ENCODE data around the gene GKAP1.
"Not testable (repeated sequence)": the region's sequence is repeated elsewhere in the genome, so short reads cannot be mapped to it uniquely, and the experiment has no call there.

GKAP1 gene

DNA sequence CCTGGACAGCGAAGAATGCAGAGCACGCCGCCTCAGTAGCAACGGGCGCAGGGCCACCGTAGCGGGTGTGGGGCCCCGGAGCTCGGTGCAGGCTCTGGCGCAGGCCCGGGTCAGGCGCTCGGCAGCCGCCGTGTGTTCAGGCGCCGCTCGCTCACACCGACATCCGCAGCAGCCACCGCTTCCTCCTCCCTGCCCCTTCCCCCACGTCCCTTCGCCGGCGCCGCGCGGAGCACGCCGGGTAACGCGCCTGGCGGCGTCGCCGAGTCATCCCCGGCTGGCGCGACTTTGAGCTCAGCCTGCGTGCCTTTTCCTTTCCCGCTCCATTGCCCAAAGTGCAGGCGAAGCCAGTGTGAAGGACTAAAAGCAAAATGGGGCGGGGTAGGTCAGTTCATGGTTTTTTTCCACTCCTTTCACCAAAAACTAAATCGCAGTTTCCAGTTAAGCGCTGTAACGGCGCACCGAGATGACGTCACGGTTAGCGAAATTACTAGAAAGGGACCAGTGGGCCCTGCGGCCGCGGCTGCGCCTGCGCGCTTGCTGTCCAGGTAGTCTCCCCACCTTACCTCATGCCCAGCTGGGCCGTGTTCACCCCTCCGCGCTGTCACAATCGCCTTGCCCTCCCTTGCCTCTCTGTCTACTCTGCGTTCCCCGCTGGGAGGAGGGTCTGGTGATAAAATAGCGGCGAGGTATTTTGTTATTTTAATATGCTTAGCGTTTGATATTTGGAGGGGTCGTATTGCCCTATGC is 109.6 kb downstream of the GKAP1 start, which contains the start of gene UBQLN1:
TSS of gene UBQLN1 (minus strand) at position 191 of the 747 bp plus-strand sequence. CDS start 279 bp downstream, outside the sequence.
- H3K9ac ChIP-seq: peak within 1 kb of the TSS; percentile 87
- no peaks in the 10 kb centered on the region for H3K36me3 ChIP-seq (ENCODE audit: control insufficient read depth, insufficient read depth, low read length)
- peak within 1 kb of the TSS; percentile 81 for H3K4me3 ChIP-seq (ENCODE audit: low read depth, low read length)
- TF ChIP-seq, protein P1, sequence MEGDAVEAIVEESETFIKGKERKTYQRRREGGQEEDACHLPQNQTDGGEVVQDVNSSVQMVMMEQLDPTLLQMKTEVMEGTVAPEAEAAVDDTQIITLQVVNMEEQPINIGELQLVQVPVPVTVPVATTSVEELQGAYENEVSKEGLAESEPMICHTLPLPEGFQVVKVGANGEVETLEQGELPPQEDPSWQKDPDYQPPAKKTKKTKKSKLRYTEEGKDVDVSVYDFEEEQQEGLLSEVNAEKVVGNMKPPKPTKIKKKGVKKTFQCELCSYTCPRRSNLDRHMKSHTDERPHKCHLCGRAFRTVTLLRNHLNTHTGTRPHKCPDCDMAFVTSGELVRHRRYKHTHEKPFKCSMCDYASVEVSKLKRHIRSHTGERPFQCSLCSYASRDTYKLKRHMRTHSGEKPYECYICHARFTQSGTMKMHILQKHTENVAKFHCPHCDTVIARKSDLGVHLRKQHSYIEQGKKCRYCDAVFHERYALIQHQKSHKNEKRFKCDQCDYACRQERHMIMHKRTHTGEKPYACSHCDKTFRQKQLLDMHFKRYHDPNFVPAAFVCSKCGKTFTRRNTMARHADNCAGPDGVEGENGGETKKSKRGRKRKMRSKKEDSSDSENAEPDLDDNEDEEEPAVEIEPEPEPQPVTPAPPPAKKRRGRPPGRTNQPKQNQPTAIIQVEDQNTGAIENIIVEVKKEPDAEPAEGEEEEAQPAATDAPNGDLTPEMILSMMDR (IDR thresholded peaks at IDR 0.05): no peak
- peak within 1 kb of the TSS; percentile 73 for H3K4me2 ChIP-seq (ENCODE audit: low read length)
- H3K27me3 ChIP-seq (ENCODE audit: control insufficient read depth, insufficient read depth, low read length): no peaks in the 10 kb centered on the region
- H3K27ac ChIP-seq: peak within 1 kb of the TSS; percentile 99
- H2AFZ ChIP-seq: peak within 1 kb of the TSS; percentile 87
- no peaks in the 10 kb centered on the region for H3K4me1 ChIP-seq
- no peaks in the 10 kb centered on the region for H3K9me3 ChIP-seq (ENCODE audit: control insufficient read depth, low read length)
- H3K79me2 ChIP-seq: peaks cover 26% of the 10 kb centered on the region

DNA sequence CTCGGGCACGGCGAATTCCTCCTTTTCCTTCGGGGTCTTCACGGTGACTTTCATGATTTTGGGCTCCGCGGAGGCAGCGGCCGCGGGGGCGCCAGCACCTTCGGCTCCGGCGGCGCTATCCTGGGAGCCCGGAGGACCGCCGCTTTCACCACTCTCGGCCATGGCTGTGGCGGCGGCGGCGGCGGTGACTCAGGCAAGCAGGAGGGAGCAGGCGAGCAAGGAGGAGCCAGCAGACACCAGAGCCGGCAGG is 110.1 kb downstream of the GKAP1 start:
- Histone ChIP-seq H3K36me3 (ENCODE audit: control insufficient read depth, insufficient read depth, low read length) (no peaks in the 10 kb centered on the region), H3K79me2 (peaks cover 26% of the 10 kb centered on the region), H3K4me3 (ENCODE audit: low read depth, low read length) (peak overlapping the region; percentile 81), H3K27ac (peak overlapping the region; percentile 99), H3K27me3 (ENCODE audit: control insufficient read depth, insufficient read depth, low read length) (no peaks in the 10 kb centered on the region), H2AFZ (peak overlapping the region; percentile 87), H3K9me3 (ENCODE audit: control insufficient read depth, low read length) (no peaks in the 10 kb centered on the region), H3K4me1 (no peaks in the 10 kb centered on the region), H3K4me2 (ENCODE audit: low read length) (peak overlapping the region; percentile 73), H3K9ac (peak overlapping the region; percentile 87)
- TF ChIP-seq, protein P1 (IDR thresholded peaks at IDR 0.05): no peak

DNA sequence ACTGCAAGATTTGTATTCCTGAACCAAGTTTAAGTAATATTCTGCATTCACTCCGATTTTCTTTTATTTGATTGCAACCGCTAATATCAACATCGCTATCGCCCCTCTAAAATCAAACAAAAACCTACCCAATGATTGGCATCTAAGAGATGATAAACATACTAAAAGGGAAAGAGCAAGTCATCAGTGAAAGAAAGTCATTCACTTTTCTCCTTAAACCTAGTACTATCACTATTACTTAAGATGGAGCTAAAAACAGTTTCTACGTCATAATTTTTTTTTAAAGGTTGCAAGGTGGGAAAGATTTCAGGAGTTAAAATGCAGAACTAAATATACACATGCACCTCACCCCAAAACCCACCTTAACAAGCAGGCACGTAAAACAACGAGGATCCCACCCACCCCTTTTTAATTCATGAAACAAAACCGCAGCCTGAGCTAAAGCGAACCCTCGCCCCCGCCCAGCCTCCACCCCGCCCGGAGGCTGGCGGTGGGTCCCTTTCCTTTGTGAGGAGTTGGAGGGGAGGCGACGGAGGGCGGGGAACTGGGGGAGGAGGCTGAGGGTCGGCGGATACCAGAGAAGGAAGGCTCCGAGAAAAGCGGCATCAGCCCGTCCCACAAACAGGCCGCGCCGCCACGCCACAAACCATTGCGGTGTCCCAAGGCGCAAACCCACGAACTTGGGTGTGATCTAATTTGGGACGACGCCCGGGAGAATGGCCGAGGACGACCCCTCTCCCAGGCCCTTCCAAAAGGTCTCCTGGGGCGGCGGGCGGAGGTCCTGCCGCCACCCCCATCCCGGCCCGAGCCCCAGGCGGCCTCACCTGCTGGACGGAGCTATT is 110.7 kb downstream of the GKAP1 start:
- H3K36me3 ChIP-seq (ENCODE audit: control insufficient read depth, insufficient read depth, low read length): no peaks in the 10 kb centered on the region
- peaks cover 28% of the 10 kb centered on the region for H3K79me2 ChIP-seq
- H3K4me1 ChIP-seq: no peaks in the 10 kb centered on the region
- TF ChIP-seq, protein P1 (IDR thresholded peaks at IDR 0.05): no peak
- peak overlapping the region; percentile 81 for H3K4me3 ChIP-seq (ENCODE audit: low read depth, low read length)
- H3K9me3 ChIP-seq (ENCODE audit: control insufficient read depth, low read length): no peaks in the 10 kb centered on the region
- peak overlapping the region; percentile 87 for H2AFZ ChIP-seq
- H3K27me3 ChIP-seq (ENCODE audit: control insufficient read depth, insufficient read depth, low read length): no peaks in the 10 kb centered on the region
- H3K27ac ChIP-seq: peak overlapping the region; percentile 99
- peak overlapping the region; percentile 87 for H3K9ac ChIP-seq
- peak overlapping the region; percentile 73 for H3K4me2 ChIP-seq (ENCODE audit: low read length)

DNA sequence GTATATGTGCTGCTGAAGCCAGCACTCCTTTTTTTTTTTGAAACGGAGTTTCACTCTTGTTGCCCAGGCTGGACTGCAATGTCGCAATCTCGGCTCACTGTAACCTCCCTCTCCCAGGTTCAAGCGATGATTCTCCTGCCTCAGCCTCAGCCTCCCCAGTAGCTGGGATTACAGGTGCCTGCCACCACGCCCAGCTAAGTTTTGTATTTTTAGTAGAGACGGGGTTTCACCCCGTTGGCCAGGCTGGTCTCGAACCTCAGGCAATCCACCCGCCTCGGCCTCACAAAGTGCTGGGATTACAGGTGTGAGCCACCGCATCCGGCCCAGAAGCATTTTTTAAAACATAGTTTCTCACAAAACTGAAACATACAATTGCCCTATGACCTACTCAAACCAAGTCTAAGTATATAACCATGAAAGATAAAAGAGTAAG is 112.3 kb downstream of the GKAP1 start:
- H3K4me3 ChIP-seq (ENCODE audit: low read depth, low read length); H3K27ac ChIP-seq; H3K4me1 ChIP-seq: not testable (repeated sequence)

DNA sequence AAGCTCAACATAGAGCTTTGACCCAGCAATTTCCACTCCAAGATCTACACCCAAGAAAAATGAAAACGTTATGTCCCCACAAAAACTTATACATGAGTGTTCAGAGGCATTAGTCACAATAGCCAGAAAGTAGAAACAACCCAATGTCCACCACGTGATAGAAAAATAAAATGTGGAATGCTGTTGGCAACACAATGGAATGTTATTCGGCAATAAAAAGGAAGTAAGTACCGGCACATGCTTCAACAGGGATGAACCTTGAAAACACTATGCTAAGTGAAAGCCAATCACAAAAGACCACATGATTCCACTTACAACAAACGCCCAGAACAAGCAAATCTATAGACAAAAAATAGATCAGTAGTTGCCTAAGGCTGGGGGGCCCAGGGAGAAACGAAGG is 115.8 kb downstream of the GKAP1 start:
- Histone ChIP-seq H3K4me3 (ENCODE audit: low read depth, low read length) (no peak overlapping the region), H3K36me3 (ENCODE audit: control insufficient read depth, insufficient read depth, low read length) (no peaks in the 10 kb centered on the region), H3K9ac (no peak overlapping the region), H2AFZ (no peak overlapping the region), H3K27ac (no peak overlapping the region), H3K79me2 (peaks cover 46% of the 10 kb centered on the region), H3K27me3 (ENCODE audit: control insufficient read depth, insufficient read depth, low read length) (no peaks in the 10 kb centered on the region), H3K4me2 (ENCODE audit: low read length) (no peak overlapping the region), H3K9me3 (ENCODE audit: control insufficient read depth, low read length) (no peaks in the 10 kb centered on the region), H3K4me1 (no peaks in the 10 kb centered on the region)
- TF ChIP-seq, protein P1 (IDR thresholded peaks at IDR 0.05): no peak

More for the DNA sequence above, 112.3 kb downstream of the GKAP1 start:
- peaks cover 38% of the 10 kb centered on the region for H3K79me2 ChIP-seq
- not testable (repeated sequence) for H3K36me3 ChIP-seq (ENCODE audit: control insufficient read depth, insufficient read depth, low read length); H3K9me3 ChIP-seq (ENCODE audit: control insufficient read depth, low read length); H3K27me3 ChIP-seq (ENCODE audit: control insufficient read depth, insufficient read depth, low read length); H2AFZ ChIP-seq; H3K9ac ChIP-seq; H3K4me2 ChIP-seq (ENCODE audit: low read length)

Data from parathyroid adenoma (tissue), 2 donors.